Effector memory CD4-positive, alpha-beta T cell (primary cell): ENCODE results near the gene ADCY7.

Source experiments
- DNase-seq, 3 donors: peaks; one replicate each; pipeline ENCODE4 v3.0.0-alpha.2; 2020
- H3K27ac ChIP-seq: 2 replicates; pipeline ENCODE4 v1.7.0; 2013; ENCODE audit warnings: mild to moderate bottlenecking, low read length, moderate library complexity; ENCODE audit not compliant: insufficient read depth, poor library complexity, severe bottlenecking
- H3K27me3 ChIP-seq: replicated peaks from 2 replicates; pipeline ENCODE4 v1.7.0; 2013; ENCODE audit warnings: mild to moderate bottlenecking, low read length; ENCODE audit not compliant: insufficient read depth, control insufficient read depth, poor library complexity, severe bottlenecking
- H3K36me3 ChIP-seq: 2 replicates; pipeline ENCODE4 v1.7.0; 2013; ENCODE audit warnings: mild to moderate bottlenecking, low read length, moderate library complexity; ENCODE audit not compliant: control insufficient read depth, insufficient read depth
- H3K4me1 ChIP-seq: 2 replicates; pipeline ENCODE4 v1.7.0; 2013; ENCODE audit warnings: low read length, mild to moderate bottlenecking; ENCODE audit not compliant: control insufficient read depth, insufficient read depth, poor library complexity, severe bottlenecking
- H3K4me3 ChIP-seq: 2 replicates; pipeline ENCODE4 v1.7.0; 2013; ENCODE audit warnings: low read length, low read depth, mild to moderate bottlenecking; ENCODE audit not compliant: insufficient read depth, poor library complexity, severe bottlenecking
- H3K9me3 ChIP-seq: 2 replicates; pipeline ENCODE4 v1.7.0; 2013; ENCODE audit warnings: mild to moderate bottlenecking, low read length, moderate library complexity; ENCODE audit not compliant: control insufficient read depth

Gene ADCY7

DNA sequence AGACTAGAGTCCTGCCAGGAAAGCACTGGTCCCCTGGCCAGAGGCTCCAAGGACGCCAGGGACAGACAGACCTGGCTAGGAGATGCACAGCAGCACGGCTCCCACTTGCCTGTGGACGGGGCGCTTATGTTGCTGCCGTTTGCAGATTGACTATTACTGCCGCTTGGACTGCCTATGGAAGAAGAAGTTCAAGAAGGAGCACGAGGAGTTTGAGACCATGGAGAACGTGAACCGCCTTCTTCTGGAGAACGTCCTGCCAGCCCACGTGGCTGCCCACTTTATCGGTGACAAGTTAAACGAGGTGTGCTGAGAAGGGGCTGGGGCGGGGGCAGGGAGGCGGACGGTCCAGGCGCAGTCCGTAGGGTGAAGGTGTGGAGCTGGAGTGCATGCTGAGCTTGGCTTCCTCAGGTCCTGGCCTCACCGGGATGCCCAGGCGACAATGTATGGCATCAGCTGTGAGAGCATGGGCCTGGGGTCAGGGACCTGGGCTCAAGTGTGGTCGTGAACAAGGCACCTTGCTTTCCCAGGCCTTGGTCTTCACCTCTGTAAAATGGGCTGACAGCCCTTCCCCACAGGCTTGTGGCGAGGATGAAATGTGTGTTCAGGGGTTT lies 45.6 kb downstream of the ADCY7 start:
- no peaks in the 10 kb centered on the region for H3K9me3 ChIP-seq
- no peaks in the 10 kb centered on the region for H3K27me3 ChIP-seq
- H3K4me3 ChIP-seq, result no peak overlapping the region
- H3K4me1 ChIP-seq, result peaks cover 4% of the 10 kb centered on the region
- H3K36me3 ChIP-seq, result peaks cover 92% of the 10 kb centered on the region
- no peak overlapping the region for H3K27ac ChIP-seq
- DNase-seq, result no peak

DNA sequence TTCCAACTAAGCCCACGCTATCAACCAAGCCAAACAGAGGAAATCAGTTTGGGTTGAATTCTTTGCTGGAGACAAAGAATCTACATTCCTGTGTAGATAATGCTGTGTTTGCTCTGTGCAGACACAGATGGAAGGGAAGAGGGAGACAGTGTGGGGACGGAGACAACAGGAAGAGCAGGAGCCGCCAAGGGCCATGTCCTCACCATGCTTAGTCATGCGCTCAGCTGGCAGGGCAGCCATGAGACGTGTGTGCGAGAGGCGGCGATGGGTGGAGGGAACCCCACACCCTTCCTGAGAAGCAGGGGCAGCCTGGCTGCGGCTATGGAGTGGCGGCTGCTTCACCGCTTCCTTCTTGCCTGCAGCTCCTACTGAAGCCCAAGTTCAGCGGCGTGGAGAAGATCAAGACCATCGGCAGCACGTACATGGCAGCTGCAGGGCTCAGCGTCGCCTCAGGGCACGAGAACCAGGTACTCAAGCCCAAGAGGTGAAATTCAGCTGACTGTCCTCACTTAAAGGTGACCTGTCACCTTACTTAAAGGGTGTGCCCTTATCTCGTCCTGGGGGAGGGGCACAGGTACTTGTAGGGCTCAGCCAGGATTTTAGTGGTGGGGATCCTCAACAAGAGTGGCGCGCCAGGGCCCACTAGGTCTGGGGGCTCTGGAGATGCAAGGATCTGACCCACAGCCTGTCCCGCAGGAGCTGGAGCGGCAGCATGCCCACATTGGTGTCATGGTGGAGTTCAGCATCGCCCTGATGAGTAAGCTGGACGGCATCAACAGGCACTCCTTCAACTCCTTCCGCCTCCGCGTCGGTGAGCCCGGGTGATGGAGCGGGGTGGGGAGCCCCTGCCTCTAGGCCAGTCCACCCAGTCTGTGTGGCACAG lies 47.5 kb downstream of the ADCY7 start:
- H3K36me3 ChIP-seq, result peaks cover 90% of the 10 kb centered on the region
- H3K27me3 ChIP-seq, result no peaks in the 10 kb centered on the region
- H3K4me1 ChIP-seq, result peaks cover 4% of the 10 kb centered on the region
- H3K27ac ChIP-seq, result peak overlapping the region; percentile 21
- DNase-seq, result peak in 1 of 3 donors; percentile 37
- no peak overlapping the region for H3K4me3 ChIP-seq
- no peaks in the 10 kb centered on the region for H3K9me3 ChIP-seq

DNA sequence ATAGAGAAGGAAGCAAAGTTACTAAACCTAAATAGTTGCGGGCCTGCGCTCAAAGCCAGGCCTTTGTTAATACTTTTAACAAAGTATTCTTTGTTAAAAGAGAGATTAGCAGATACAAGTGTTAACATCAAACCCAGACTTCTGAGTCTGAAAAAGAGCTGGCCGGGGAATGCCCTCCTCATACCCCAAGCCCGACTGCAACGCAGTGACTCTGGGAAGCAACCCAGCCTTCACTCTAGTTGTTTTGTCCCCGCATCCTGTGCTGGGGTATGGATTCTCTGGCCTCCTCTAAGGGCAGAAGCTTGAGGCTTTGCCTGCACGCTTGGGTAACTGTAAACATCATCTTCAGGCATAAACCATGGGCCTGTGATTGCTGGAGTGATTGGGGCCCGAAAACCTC lies 48.3 kb downstream of the ADCY7 start:
- no peak overlapping the region for H3K27ac ChIP-seq
- H3K4me1 ChIP-seq, result peaks cover 4% of the 10 kb centered on the region
- no peaks in the 10 kb centered on the region for H3K9me3 ChIP-seq
- DNase-seq, result no peak
- H3K27me3 ChIP-seq, result no peaks in the 10 kb centered on the region
- no peak overlapping the region for H3K4me3 ChIP-seq
- peaks cover 85% of the 10 kb centered on the region for H3K36me3 ChIP-seq

DNA sequence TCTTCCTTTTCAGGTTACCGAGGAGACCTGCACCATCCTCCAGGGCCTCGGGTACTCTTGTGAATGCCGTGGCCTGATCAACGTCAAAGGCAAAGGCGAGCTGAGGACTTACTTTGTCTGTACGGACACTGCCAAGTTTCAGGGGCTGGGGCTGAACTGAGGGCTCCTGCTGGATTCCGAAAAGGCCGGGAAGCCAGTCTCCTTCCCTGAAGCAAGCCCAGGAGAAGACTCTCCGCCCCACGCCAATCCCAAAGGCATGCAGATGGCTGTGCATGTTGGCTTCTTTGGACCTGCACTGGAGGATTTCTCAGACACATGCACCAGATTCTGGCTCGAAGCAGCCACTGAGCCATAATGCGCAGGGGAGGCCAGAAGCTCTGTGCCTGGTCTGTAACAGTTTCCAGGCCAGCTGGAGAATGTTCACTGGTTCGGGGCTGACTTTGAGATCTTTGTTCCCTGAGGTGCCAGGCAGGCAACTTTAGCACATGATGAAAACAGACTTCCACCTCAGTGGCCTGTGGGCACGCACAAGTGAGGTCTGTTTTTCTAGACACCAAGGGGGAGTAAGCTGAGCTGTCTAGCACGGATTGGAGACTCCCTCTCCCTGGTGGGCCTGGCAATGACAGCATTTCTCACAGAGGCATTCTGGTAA lies 49.1 kb downstream of the ADCY7 start:
- H3K4me3 ChIP-seq, result no peak overlapping the region
- H3K27me3 ChIP-seq, result no peaks in the 10 kb centered on the region
- H3K36me3 ChIP-seq, result peaks cover 85% of the 10 kb centered on the region
- no peaks in the 10 kb centered on the region for H3K9me3 ChIP-seq
- H3K4me1 ChIP-seq, result peaks cover 4% of the 10 kb centered on the region
- no peak for DNase-seq
- H3K27ac ChIP-seq, result no peak overlapping the region

DNA sequence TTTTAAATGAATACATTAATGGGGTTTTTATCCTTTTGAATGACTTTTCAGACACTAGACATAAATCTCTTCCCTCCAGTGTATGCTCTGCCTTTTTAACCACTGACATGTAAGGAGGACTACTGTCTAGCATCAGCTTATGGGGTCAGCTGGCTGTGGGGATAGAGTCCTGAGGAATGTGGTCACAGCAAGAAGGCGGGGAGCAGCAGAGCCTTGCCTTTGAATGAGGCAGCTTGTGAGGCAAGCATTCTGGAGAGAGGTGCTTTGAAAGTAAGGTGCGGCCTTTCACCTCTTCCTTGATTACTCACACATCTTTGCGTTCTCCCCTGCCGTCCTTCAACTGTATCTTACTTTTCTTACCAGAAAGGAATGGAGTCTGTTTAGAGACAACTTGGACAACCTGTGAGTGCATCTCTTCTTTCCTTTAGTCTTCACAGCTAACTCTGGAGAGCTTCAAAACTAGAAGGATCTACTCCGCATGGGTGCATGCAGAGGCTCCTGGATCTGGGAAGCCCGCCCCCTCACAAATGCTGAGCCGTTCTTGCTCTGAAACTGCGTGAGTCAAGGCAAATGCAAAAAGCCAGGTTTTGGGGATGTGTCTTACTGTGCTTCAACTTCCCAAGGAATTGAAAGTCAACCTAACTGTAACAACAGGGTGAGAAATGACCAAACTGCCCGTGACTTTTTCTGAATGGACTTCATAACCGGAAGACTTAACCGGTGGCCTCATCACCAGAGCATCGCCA lies 49.9 kb downstream of the ADCY7 start:
- Histone ChIP-seq H3K4me3 (no peak overlapping the region), H3K27ac (no peak overlapping the region), H3K9me3 (no peaks in the 10 kb centered on the region), H3K36me3 (peaks cover 83% of the 10 kb centered on the region), H3K27me3 (no peaks in the 10 kb centered on the region), H3K4me1 (peaks cover 4% of the 10 kb centered on the region)
- DNase-seq, result no peak

DNA sequence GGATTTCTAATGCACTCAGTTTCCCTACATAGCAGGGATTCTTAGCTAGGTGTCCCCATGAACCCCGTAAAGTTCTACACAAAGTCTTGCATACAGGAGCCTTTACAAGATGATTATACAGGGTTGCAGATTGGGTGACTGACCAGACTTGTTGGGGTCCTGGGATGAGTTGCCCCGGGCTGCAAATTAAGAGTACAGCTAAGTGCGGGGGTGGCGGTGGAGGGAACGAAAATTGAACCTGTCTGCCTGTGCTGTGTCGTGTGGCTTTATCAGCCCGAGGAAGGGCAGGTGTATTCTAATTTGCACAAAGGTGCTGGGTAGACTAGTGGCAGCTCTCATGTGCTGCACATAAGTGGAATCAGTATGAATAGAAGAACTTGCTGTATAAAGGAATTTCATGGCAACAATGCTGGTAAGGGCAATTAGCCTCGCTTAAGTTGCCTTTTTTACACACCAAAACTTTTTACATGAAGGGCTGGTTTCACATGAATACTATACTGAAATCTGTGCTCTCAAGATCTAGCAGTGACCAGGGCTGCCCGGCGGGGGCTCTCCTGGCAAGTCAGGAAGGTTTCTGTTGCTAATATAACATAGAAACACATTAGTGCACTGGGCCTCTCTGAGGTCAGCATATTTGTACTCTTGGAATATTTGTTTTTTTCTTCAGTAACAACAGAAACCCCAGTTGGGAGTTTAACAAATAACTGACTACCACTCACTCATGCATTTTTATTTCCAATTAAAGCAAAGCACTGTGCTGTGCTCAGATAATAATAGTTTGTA lies 50.7 kb downstream of the ADCY7 start:
- H3K27ac ChIP-seq, result no peak overlapping the region
- peaks cover 4% of the 10 kb centered on the region for H3K4me1 ChIP-seq
- H3K36me3 ChIP-seq, result peaks cover 83% of the 10 kb centered on the region
- no peak overlapping the region for H3K4me3 ChIP-seq
- DNase-seq, result no peak
- no peaks in the 10 kb centered on the region for H3K9me3 ChIP-seq
- no peaks in the 10 kb centered on the region for H3K27me3 ChIP-seq

DNA sequence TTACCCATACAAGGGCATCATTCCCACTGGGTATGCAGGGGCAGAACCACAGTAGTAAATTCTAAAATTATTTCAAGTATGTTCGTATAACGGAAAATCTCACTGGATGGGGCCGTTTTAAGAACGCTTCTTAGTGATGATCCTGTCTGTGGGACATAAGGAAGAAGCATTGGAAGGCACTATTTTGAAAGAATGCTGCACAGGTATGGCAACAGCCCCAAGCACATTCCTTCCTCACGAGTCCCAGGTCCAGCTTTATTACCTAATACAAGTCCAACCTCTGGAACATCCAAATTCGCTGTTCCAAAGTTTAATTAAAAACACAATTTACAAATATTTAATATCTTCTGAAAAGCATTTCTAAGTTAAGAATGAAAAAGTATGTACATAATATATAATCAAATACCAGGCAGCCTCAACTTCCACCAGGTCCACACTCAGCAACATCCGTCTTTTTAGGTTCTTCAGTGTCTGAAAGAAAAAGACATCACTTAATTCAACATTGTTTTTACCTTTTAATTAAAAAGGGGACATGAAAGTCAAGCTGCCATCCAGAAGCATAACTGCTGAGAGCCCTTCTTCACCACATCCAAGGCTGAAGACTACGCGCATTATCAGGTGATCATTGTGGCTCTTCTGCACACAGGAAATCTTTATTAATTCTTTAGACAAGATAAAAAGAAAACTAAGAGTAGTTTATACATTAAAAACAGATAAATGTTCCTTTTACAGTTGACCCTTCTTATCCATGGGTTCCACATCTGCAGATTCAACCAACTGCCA lies 52.6 kb downstream of the ADCY7 start:
- no peak overlapping the region for H3K4me3 ChIP-seq
- no peaks in the 10 kb centered on the region for H3K9me3 ChIP-seq
- peaks cover 80% of the 10 kb centered on the region for H3K36me3 ChIP-seq
- H3K27me3 ChIP-seq, result no peaks in the 10 kb centered on the region
- no peak for DNase-seq
- H3K4me1 ChIP-seq, result peaks cover 2% of the 10 kb centered on the region
- H3K27ac ChIP-seq, result peak overlapping the region; percentile 19

DNA sequence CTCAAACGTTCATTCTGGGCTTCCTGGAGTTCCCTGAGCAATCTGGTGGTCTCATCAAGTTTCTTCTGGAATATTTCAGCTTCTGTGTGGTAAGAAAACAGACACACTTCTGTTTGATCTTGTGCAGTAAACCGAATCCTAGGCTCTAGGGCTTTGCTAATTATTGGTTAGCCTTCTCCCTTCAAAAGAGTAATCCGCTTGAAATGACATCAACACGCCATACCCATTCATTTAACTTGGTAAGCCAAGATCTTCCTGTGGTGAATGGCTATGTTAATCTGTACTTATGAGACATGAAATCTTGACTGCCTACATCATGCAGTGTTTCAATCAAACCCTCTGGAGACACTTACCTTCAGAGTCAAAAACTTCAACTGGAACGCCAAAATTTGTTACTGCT lies 54.0 kb downstream of the ADCY7 start:
- Histone ChIP-seq H3K36me3 (peaks cover 77% of the 10 kb centered on the region), H3K4me3 (no peak overlapping the region), H3K27me3 (no peaks in the 10 kb centered on the region), H3K27ac (no peak overlapping the region), H3K9me3 (no peaks in the 10 kb centered on the region), H3K4me1 (peaks cover 7% of the 10 kb centered on the region)
- DNase-seq, result no peak

DNA sequence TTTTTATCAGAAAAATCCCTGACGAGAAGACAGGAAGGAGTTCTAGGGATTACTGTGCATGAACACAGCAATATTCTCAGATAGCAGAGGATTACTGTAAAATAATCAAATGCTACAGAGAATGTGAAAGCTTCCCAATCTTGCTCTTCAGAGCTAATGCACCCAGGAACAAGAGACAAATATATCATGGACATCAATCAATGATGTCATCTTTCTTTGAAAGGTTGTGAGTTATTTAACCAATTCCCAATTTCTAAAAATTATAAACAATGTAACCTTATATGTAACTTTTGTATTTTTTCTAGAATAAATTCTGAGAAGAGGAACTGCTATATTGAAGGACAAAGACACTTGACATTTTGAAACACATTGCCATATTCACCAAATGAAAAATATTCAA lies 56.0 kb downstream of the ADCY7 start:
- Histone ChIP-seq H3K9me3 (no peaks in the 10 kb centered on the region), H3K4me1 (peaks cover 7% of the 10 kb centered on the region), H3K27me3 (no peaks in the 10 kb centered on the region), H3K27ac (no peak overlapping the region), H3K4me3 (no peak overlapping the region), H3K36me3 (peaks cover 61% of the 10 kb centered on the region)
- no peak for DNase-seq
